CD4-positive, alpha-beta memory T cell (primary cell): ENCODE results near the gene DENR. TPM values are rescaled to one million over a fixed set of nuclear protein-coding genes. Genes with fewer than 3 reads are reported as not detected.
"Not testable (repeated sequence)": the region's sequence is repeated elsewhere in the genome, so short reads cannot be mapped to it uniquely, and the experiment has no call there.

Experiments
- CTCF ChIA-PET: fragments of 350-600 bp; sonication (Branson Sonifier 250); formaldehyde crosslinking; loops from one replicate; lab custom pipeline; 2021; ENCODE audit warnings: inconsistent platforms; ENCODE audit not compliant: partially characterized antibody; lab: Charles Lee
- POLR2A ChIA-PET: fragments of 350-600 bp; sonication (Branson Sonifier 250); formaldehyde crosslinking; loops from one replicate; lab custom pipeline; 2021; ENCODE audit not compliant: partially characterized antibody; lab: Charles Lee
- DNase-seq, 5 donors: peaks; one replicate each; pipeline versions ENCODE4 v3.0.0 to v3.0.0-alpha.2; 2020 to 2022; ENCODE audit warnings: mixed read lengths in 1 of 5
- H3K27ac ChIP-seq: one replicate; pipeline ENCODE4 v1.7.0; 2013; ENCODE audit warnings: low read depth, low read length
- H3K27me3 ChIP-seq: 2 replicates; pipeline ENCODE4 v1.7.0; 2013; ENCODE audit warnings: mild to moderate bottlenecking, low read length, moderate library complexity; ENCODE audit not compliant: insufficient read depth
- H3K36me3 ChIP-seq: 2 replicates; pipeline ENCODE4 v1.7.0; 2013; ENCODE audit warnings: mild to moderate bottlenecking, low read length, moderate library complexity; ENCODE audit not compliant: insufficient read depth
- H3K4me1 ChIP-seq: 2 replicates; pipeline ENCODE4 v1.7.0; 2013; ENCODE audit warnings: mild to moderate bottlenecking, low read length, moderate library complexity; ENCODE audit not compliant: insufficient read depth
- H3K4me3 ChIP-seq, 2 donors: one replicate each; pipeline ENCODE4 v1.7.0; 2013; ENCODE audit warnings: low read length in 2 of 2, mild to moderate bottlenecking in 1 of 2
- H3K9me3 ChIP-seq, 2 donors: one replicate each; pipeline ENCODE4 v1.7.0; 2013; ENCODE audit warnings: low read length in 2 of 2, control low read depth in 1 of 2; ENCODE audit not compliant: control insufficient read depth in 1 of 2
- H3K27ac Mint-ChIP-seq, 7 donors: one replicate each; pipeline ENCODE4 v1.8.0; 2020 to 2021; ENCODE audit warnings: mixed read lengths in 7 of 7, mild to moderate bottlenecking in 6 of 7, inconsistent platforms in 3 of 7, moderate library complexity in 3 of 7
- H3K27me3 Mint-ChIP-seq, 2 donors: one replicate each; pipeline ENCODE4 v1.8.0; 2020 to 2021; ENCODE audit warnings: mixed read lengths in 2 of 2
- H3K36me3 Mint-ChIP-seq, 2 donors: one replicate each; pipeline ENCODE4 v1.8.0; 2020 to 2021; ENCODE audit warnings: mixed read lengths in 2 of 2, inconsistent platforms in 1 of 2, mild to moderate bottlenecking in 1 of 2
- H3K4me1 Mint-ChIP-seq, 4 donors: one replicate each; pipeline ENCODE4 v1.8.0; 2020 to 2021; ENCODE audit warnings: mixed read lengths in 4 of 4, mild to moderate bottlenecking in 1 of 4
- H3K4me3 Mint-ChIP-seq, 8 donors: one replicate each; pipeline ENCODE4 v1.8.0; 2020 to 2021; ENCODE audit warnings: mixed read lengths in 8 of 8, mild to moderate bottlenecking in 7 of 8, moderate library complexity in 6 of 8, inconsistent platforms in 3 of 8
- H3K9me3 Mint-ChIP-seq, 8 donors: one replicate each; pipeline ENCODE4 v1.8.0; 2020 to 2021; ENCODE audit warnings: mixed read lengths in 8 of 8, mild to moderate bottlenecking in 5 of 8, inconsistent platforms in 3 of 8, moderate library complexity in 1 of 8
- intact Hi-C: fragments of 100-400 bp; cut with micrococcal nuclease; formaldehyde crosslinking; loops from one replicate; pipeline ENCODE4 v1.15.1; 2023
- polyA plus RNA-seq, 2 donors: library from polyadenylated mRNA; unstranded; fragments of 300-500 nt; fragmentation: Illumina TruSeq; gene quantifications; one replicate each; pipeline ENCODE4 v1.2.3, GENCODE V29; 2021
- total RNA-seq, 2 experiments: library from RNA; stranded (reverse); gene quantifications; one replicate each; pipeline ENCODE4 v1.2.3, GENCODE V29; 2021

Gene DENR
- total and polyA plus RNA-seq, 4 experiments from 2014 or later: 47.8 to 93.4 (median 56.4) TPM

DNA sequence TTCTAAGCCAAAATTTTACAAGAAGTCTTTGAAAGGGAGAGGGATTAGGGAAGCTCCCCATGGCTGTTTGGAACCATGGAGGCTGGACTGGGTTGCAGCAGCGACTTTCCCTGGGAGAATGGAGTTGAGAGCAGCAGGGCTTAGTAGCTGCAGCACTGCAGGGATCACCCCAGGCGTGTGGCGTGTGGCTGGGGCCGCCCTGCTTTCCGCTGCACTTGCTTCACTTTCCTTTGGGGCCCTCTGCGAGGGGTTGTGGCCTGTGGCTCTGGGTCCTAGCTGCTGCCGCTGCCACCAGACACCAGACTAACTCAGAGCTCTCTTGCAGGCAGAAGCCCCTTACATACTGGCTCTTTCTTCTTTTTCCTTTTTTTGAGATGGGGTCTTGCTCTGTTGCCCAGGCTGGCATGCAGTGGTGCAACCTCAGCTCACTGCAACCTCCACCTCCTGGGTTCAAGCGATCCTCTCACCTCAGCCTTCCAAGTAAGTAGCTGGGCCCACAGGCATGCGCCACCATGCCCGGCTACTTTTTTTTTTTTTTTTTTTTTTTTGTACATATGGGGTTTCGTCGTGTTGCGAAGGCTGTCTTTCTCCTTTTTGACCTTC, 47.1 kb downstream of the DENR start:
- H3K27me3 ChIP-seq: no peaks in the 10 kb centered on the region
- H3K27me3 Mint-ChIP-seq: no peaks in the 10 kb centered on the region
- no peaks in the 10 kb centered on the region for H3K36me3 ChIP-seq
- H3K9me3 Mint-ChIP-seq: no peaks in the 10 kb centered on the region
- no peaks in the 10 kb centered on the region for H3K4me1 ChIP-seq
- H3K27ac Mint-ChIP-seq: no peak overlapping the region
- POLR2A ChIA-PET: no interaction called here
- intact Hi-C loops: no loop called here
- CTCF ChIA-PET: interaction anchor here (0.7 to 1.0 kb wide), 2 partner anchors 10 to 108 kb away, joined by 3 to 4 read pairs; no protein-coding TSS in a partner anchor
- H3K9me3 ChIP-seq: no peaks in the 10 kb centered on the region
- no peaks in the 10 kb centered on the region for H3K4me1 Mint-ChIP-seq
- no peak overlapping the region for H3K27ac ChIP-seq
- no peaks in the 10 kb centered on the region for H3K36me3 Mint-ChIP-seq
- H3K4me3 Mint-ChIP-seq: no peak overlapping the region
- H3K4me3 ChIP-seq: no peak overlapping the region
- DNase-seq: no peak

GRCh38 chr12:122803937-122804336, 51.3 kb downstream of the DENR start:
- Mint-ChIP-seq H3K4me3 (no peak overlapping the region), H3K27me3 (no peaks in the 10 kb centered on the region), H3K4me1 (no peaks in the 10 kb centered on the region), H3K36me3 (peaks cover 0 to 3% of the 10 kb centered on the region in 2 donors), H3K9me3 (no peaks in the 10 kb centered on the region), H3K27ac (no peak overlapping the region)
- ChIA-PET POLR2A (no interaction called here), CTCF (interaction anchor here (0.6 to 2.9 kb wide), 3 partner anchors 10 to 350 kb away, joined by 5 to 13 read pairs (median 7); no protein-coding TSS in a partner anchor)
- intact Hi-C loops: no loop called here
- no peak for DNase-seq
- no peaks in the 10 kb centered on the region for H3K4me1 ChIP-seq
- no peak overlapping the region for H3K4me3 ChIP-seq
- no peaks in the 10 kb centered on the region for H3K36me3 ChIP-seq
- H3K27ac ChIP-seq: no peak overlapping the region
- H3K27me3 ChIP-seq: no peaks in the 10 kb centered on the region
- H3K9me3 ChIP-seq: no peaks in the 10 kb centered on the region

DNA sequence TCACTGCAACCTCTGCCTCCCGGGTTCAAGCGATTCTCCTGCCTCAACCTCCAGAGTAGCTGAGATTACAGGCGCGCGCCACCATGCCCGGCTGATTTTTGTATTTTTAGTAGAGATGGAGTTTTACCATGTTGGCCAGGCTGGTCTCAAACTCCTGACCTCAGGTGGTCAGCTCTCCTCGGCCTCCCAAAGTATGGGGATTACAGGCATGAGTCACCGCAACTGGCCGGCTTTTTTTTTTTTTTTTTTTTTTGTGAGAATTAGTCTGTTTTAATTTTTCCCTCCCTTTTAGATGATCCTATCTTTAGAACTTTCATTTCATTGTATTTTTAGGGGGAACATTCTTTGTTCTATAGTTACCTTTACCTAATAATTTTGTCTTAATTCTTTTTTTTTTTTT, 52.3 kb downstream of the DENR start:
- H3K36me3 Mint-ChIP-seq, DNase-seq, H3K27me3 Mint-ChIP-seq, H3K4me3 ChIP-seq, H3K4me1 ChIP-seq, H3K27ac Mint-ChIP-seq, H3K4me3 Mint-ChIP-seq, intact Hi-C loops, H3K9me3 ChIP-seq, H3K27ac ChIP-seq, H3K4me1 Mint-ChIP-seq, H3K9me3 Mint-ChIP-seq, H3K27me3 ChIP-seq, H3K36me3 ChIP-seq: not testable (repeated sequence)
- ChIA-PET POLR2A (interaction anchor here (0.7 kb wide), 1 partner anchor 19 kb away, joined by 4 read pairs; no protein-coding TSS in a partner anchor), CTCF (interaction anchor here (2.9 kb wide), 1 partner anchor 11 kb away, joined by 13 read pairs; no protein-coding TSS in a partner anchor)

GRCh38 chr12:122807651-122808050, 55.0 kb downstream of the DENR start:
- Histone ChIP-seq H3K36me3 (no peaks in the 10 kb centered on the region), H3K4me3 (no peak overlapping the region), H3K27ac (no peak overlapping the region), H3K4me1 (no peaks in the 10 kb centered on the region), H3K27me3 (no peaks in the 10 kb centered on the region), H3K9me3 (no peaks in the 10 kb centered on the region)
- peaks cover 0 to 2% (median 0%) of the 10 kb centered on the region in 8 donors for H3K9me3 Mint-ChIP-seq
- peaks cover 0 to 3% of the 10 kb centered on the region in 2 donors for H3K36me3 Mint-ChIP-seq
- ChIA-PET CTCF (interaction anchor here (2.2 kb wide), 1 partner anchor 14 kb away, joined by 11 read pairs; no protein-coding TSS in a partner anchor), POLR2A (no interaction called here)
- H3K27ac Mint-ChIP-seq: no peak overlapping the region
- intact Hi-C loops: no loop called here
- no peaks in the 10 kb centered on the region for H3K4me1 Mint-ChIP-seq
- H3K4me3 Mint-ChIP-seq: no peak overlapping the region
- no peak for DNase-seq
- H3K27me3 Mint-ChIP-seq: no peaks in the 10 kb centered on the region

GRCh38 chr12:122811777-122812176, 59.2 kb downstream of the DENR start:
- Mint-ChIP-seq H3K4me3 (no peak overlapping the region), H3K36me3 (peaks cover 0 to 3% of the 10 kb centered on the region in 2 donors), H3K27ac (no peak overlapping the region), H3K9me3 (peaks cover 0 to 2% (median 0%) of the 10 kb centered on the region in 8 donors), H3K4me1 (no peaks in the 10 kb centered on the region), H3K27me3 (no peaks in the 10 kb centered on the region)
- Histone ChIP-seq H3K27me3 (no peaks in the 10 kb centered on the region), H3K4me1 (no peaks in the 10 kb centered on the region), H3K27ac (no peak overlapping the region), H3K4me3 (no peak overlapping the region), H3K36me3 (no peaks in the 10 kb centered on the region), H3K9me3 (no peaks in the 10 kb centered on the region)
- intact Hi-C loops: no loop called here
- ChIA-PET POLR2A (no interaction called here), CTCF (no interaction called here)
- no peak for DNase-seq

DNA sequence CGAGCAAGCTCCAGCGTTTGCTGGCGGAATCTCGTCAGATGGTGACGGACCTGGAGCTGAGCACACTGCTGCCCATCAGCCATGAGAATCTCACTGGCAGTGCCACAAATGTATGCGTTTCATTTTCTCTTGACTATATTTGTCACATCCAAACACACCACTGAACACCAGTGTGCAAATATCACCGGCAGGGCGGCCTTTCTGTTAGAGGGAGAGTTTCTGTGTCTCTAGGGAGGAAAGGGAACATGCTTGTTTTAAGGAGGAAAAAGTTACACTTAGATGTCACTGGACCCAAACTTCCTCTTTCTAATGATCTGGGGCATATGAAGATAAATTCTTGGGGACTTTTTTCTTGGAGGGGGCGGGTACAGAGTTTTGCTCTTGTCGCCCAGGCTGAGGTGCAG, 60.7 kb downstream of the DENR start:
- ChIA-PET CTCF (interaction anchor here (1.1 kb wide), 1 partner anchor 10 kb away, joined by 3 read pairs; no protein-coding TSS in a partner anchor), POLR2A (interaction anchor here (0.6 kb wide), 1 partner anchor 951 kb away, joined by 3 read pairs; no protein-coding TSS in a partner anchor)
- Histone ChIP-seq H3K4me3 (no peak overlapping the region), H3K9me3 (no peaks in the 10 kb centered on the region), H3K27me3 (no peaks in the 10 kb centered on the region), H3K36me3 (no peaks in the 10 kb centered on the region), H3K27ac (no peak overlapping the region), H3K4me1 (no peaks in the 10 kb centered on the region)
- H3K9me3 Mint-ChIP-seq: peaks cover 0 to 2% (median 0%) of the 10 kb centered on the region in 8 donors
- no peaks in the 10 kb centered on the region for H3K4me1 Mint-ChIP-seq
- H3K4me3 Mint-ChIP-seq: no peak overlapping the region
- H3K27me3 Mint-ChIP-seq: no peaks in the 10 kb centered on the region
- H3K36me3 Mint-ChIP-seq: no peaks in the 10 kb centered on the region
- DNase-seq: no peak
- intact Hi-C loops: no loop called here
- H3K27ac Mint-ChIP-seq: no peak overlapping the region

DNA sequence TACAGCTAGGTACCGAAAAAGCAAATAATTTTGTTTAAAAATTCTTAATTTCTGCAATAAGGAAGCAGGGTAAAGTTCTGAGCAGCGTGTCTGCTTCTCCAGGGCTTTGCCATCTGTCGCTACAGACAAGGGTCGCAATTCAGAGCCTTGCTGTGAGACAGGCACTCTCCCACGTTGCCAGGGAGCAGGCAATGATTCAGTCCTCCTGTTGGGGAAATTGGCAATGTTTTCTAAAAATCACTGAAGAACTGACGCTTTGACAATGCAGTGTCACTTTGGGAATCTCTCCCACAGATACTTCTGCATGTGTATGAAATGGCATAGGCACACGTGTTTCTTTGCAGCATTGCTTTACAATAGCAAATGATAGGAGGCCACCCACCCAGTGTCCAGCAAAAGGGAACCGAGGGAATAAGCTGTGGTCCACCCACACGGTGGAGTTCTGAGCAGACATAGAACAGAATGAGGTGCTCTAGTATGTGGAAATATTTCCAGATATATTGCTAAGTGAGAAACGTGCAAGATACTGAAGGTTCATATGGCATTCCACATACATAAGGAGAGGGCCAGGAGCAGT, 66.7 kb downstream of the DENR start:
- CTCF ChIA-PET: interaction anchor here (2.4 kb wide), 1 partner anchor 26 kb away, joined by 11 read pairs; no protein-coding TSS in a partner anchor
- Mint-ChIP-seq H3K27me3 (no peaks in the 10 kb centered on the region), H3K36me3 (no peaks in the 10 kb centered on the region), H3K4me1 (no peaks in the 10 kb centered on the region), H3K9me3 (no peaks in the 10 kb centered on the region), H3K4me3 (no peak overlapping the region), H3K27ac (no peak overlapping the region)
- H3K27ac ChIP-seq: no peak overlapping the region
- H3K4me3 ChIP-seq: no peak overlapping the region
- no peaks in the 10 kb centered on the region for H3K4me1 ChIP-seq
- no peaks in the 10 kb centered on the region for H3K27me3 ChIP-seq
- intact Hi-C loops: no loop called here
- POLR2A ChIA-PET: no interaction called here
- no peaks in the 10 kb centered on the region for H3K9me3 ChIP-seq
- no peaks in the 10 kb centered on the region for H3K36me3 ChIP-seq
- no peak for DNase-seq
